Left lobe of liver (tissue), 2 donors: ENCODE results near the gene OR2S2. TPM values are rescaled to one million over a fixed set of nuclear protein-coding genes. Genes with fewer than 3 reads are reported as not detected.
"Not testable (repeated sequence)": the region's sequence is repeated elsewhere in the genome, so short reads cannot be mapped to it uniquely, and the experiment has no call there.

Source experiments
- ATAC-seq: fragments of 200-7000 bp; cut with Tn5 transposase; one replicate; pipeline ENCODE4 v1.9.1; 2020; ENCODE audit warnings: mild to moderate bottlenecking, moderate library complexity
- DNase-seq: peaks from one replicate; pipeline ENCODE4 v3.0.0-alpha.2; 2020; ENCODE audit warnings: low spot score
- total RNA-seq: library from RNA; stranded (reverse); gene quantifications from one replicate; pipeline ENCODE4 v1.2.1, GENCODE V29; 2021
- donor health status: DM: no; HTN: no; CAD: no; lungs with moderate emphysema.
- donor health status: DM: no; HTN: yes; CAD: no.

The OR2S2 gene
- total RNA-seq, 1 donor from 2014 or later = not detected

- no peak for ATAC-seq
- DNase-seq = no peak
These were observed 22.7 kb downstream of the OR2S2 start for GRCh38 chr9:35935261-35935660.

GRCh38 chr9:35934069-35934468 is 23.9 kb downstream of the OR2S2 start:
- not testable (repeated sequence) for DNase-seq, ATAC-seq

GRCh38 chr9:35933550-35934067 is 24.3 kb downstream of the OR2S2 start:
- no peak for ATAC-seq
- DNase-seq = no peak

GRCh38 chr9:35932735-35933134 is 25.2 kb downstream of the OR2S2 start:
- DNase-seq (no peak), ATAC-seq (no peak)

GRCh38 chr9:35930989-35931388 is 27.0 kb downstream of the OR2S2 start:
- ATAC-seq (no peak), DNase-seq (no peak)

GRCh38 chr9:35930521-35930920 is 27.4 kb downstream of the OR2S2 start:
- ATAC-seq = no peak
- no peak for DNase-seq

- DNase-seq (no peak), ATAC-seq (no peak)
These were observed 28.6 kb downstream of the OR2S2 start for GRCh38 chr9:35929453-35929718.

GRCh38 chr9:35928591-35929452 is 29.1 kb downstream of the OR2S2 start:
- peak; percentile 86 for ATAC-seq
- DNase-seq = no peak

GRCh38 chr9:35923927-35924763 is 33.8 kb downstream of the OR2S2 start:
- ATAC-seq (peak; percentile 85), DNase-seq (peak; percentile 86)

- DNase-seq (no peak), ATAC-seq (no peak)
These were observed 34.4 kb downstream of the OR2S2 start for GRCh38 chr9:35923598-35923926.

- DNase-seq = peak; percentile 72
These were observed 37.8 kb downstream of the OR2S2 start for GRCh38 chr9:35920051-35920620.

GRCh38 chr9:35919212-35920008 is 38.5 kb downstream of the OR2S2 start:
- DNase-seq = no peak
- no peak for ATAC-seq

More at GRCh38 chr9:35920051-35920620, 37.8 kb downstream of the OR2S2 start:
- ATAC-seq = peak; percentile 82

- DNase-seq (no peak), ATAC-seq (no peak)
These were observed 39.2 kb downstream of the OR2S2 start for GRCh38 chr9:35918780-35919179.

GRCh38 chr9:35917261-35917660 is 40.7 kb downstream of the OR2S2 start:
- no peak for ATAC-seq
- no peak for DNase-seq

GRCh38 chr9:35915681-35916294 is 42.2 kb downstream of the OR2S2 start:
- ATAC-seq (no peak), DNase-seq (no peak)

- ATAC-seq = peak; percentile 84
- DNase-seq = peak; percentile 78
These were observed 43.6 kb downstream of the OR2S2 start for GRCh38 chr9:35914301-35914807.

- ATAC-seq, DNase-seq: not testable (repeated sequence)
These were observed 44.5 kb downstream of the OR2S2 start for GRCh38 chr9:35913429-35913828.

- DNase-seq (peak; percentile 63), ATAC-seq (peak; percentile 59)
These were observed 45.1 kb downstream of the OR2S2 start for GRCh38 chr9:35912791-35913400.

GRCh38 chr9:35911690-35912089 is 46.3 kb downstream of the OR2S2 start:
- no peak for DNase-seq
- no peak for ATAC-seq
